Karpas-422 (cell line): ENCODE data around the gene PROX1. TPM values are rescaled to one million over a fixed set of nuclear protein-coding genes. Genes with fewer than 3 reads are reported as not detected.

Experiments
- DNase-seq: peaks from one replicate; pipeline ENCODE4 v3.0.0-alpha.2; 2015
- H2AFZ ChIP-seq: fragments of 200-600 bp; sonication (generic); 2 replicates; pipeline ENCODE4 v1.6.1; 2014; ENCODE audit warnings: antibody characterized with exemption, low read length, mixed read lengths
- H3K27ac ChIP-seq: fragments of 200-600 bp; sonication (generic); 2 replicates; pipeline ENCODE4 v1.5.1; 2014; ENCODE audit warnings: mild to moderate bottlenecking, low read length, moderate library complexity
- H3K27me3 ChIP-seq: fragments of 200-600 bp; sonication (generic); 2 replicates; pipeline ENCODE4 v1.6.1; 2014; ENCODE audit warnings: low read length, mixed read lengths
- H3K36me3 ChIP-seq: fragments of 200-600 bp; sonication (generic); 2 replicates; pipeline ENCODE4 v1.6.1; 2014; ENCODE audit warnings: low read length, mixed read lengths; ENCODE audit not compliant: insufficient read depth
- H3K4me1 ChIP-seq: fragments of 200-600 bp; sonication (generic); 2 replicates; pipeline ENCODE4 v1.6.1; 2014; ENCODE audit warnings: mild to moderate bottlenecking, low read length, mixed read lengths
- H3K4me2 ChIP-seq: fragments of 200-600 bp; sonication (generic); 2 replicates; pipeline ENCODE4 v1.6.1; 2014; ENCODE audit warnings: low read length, low read depth, mild to moderate bottlenecking; ENCODE audit not compliant: poor library complexity, severe bottlenecking
- H3K4me3 ChIP-seq: fragments of 200-600 bp; sonication (generic); 2 replicates; pipeline ENCODE4 v1.5.1; 2014; ENCODE audit warnings: mild to moderate bottlenecking, antibody characterized with exemption, low read length, mixed read lengths
- H3K79me2 ChIP-seq: fragments of 200-600 bp; sonication (generic); 2 replicates; pipeline ENCODE4 v1.6.1; 2014; ENCODE audit warnings: mild to moderate bottlenecking, low read length, mixed read lengths
- H3K9ac ChIP-seq: fragments of 200-600 bp; sonication (generic); 2 replicates; pipeline ENCODE4 v1.6.0; 2014; ENCODE audit warnings: low read length
- H3K9me2 ChIP-seq: fragments of 200-600 bp; sonication (generic), shearing (Covaris generic); replicated peaks from 2 replicates; pipeline ENCODE4 v1.6.0; 2014; ENCODE audit warnings: mild to moderate bottlenecking, low read length, moderate library complexity; ENCODE audit not compliant: insufficient read depth
- H3K9me3 ChIP-seq: fragments of 300-700, 200-600 bp; sonication (generic); 2 replicates; pipeline ENCODE4 v1.6.1; 2014; ENCODE audit warnings: low read length, mixed read lengths
- H4K20me1 ChIP-seq: fragments of 200-600 bp; sonication (generic); 2 replicates; pipeline ENCODE4 v1.6.1; 2014; ENCODE audit warnings: mild to moderate bottlenecking, antibody characterized with exemption, low read length, low read depth; ENCODE audit not compliant: insufficient read depth
- total RNA-seq: library from RNA; depleted of rRNA; stranded (reverse); fragments of >200 nt; shearing (Covaris generic); gene quantifications from 2 replicates; pipeline ENCODE4 v1.2.3, GENCODE V29; 2014; ENCODE audit warnings: low replicate concordance

Gene PROX1
- total RNA-seq, 1 experiment from 2014 or later = 0.41 TPM

- Histone ChIP-seq H3K9me2 (no peaks in the 10 kb centered on the region), H3K4me2 (no peak overlapping the region), H3K9ac (no peak overlapping the region), H3K4me1 (no peaks in the 10 kb centered on the region), H4K20me1 (no peaks in the 10 kb centered on the region), H3K79me2 (no peaks in the 10 kb centered on the region), H3K9me3 (no peaks in the 10 kb centered on the region), H2AFZ (no peak overlapping the region), H3K27me3 (no peaks in the 10 kb centered on the region), H3K4me3 (no peak overlapping the region), H3K27ac (no peak overlapping the region), H3K36me3 (no peaks in the 10 kb centered on the region)
- DNase-seq = no peak
These were observed 21.1 kb downstream of the PROX1 start for GRCh38 chr1:214008791-214009422.

DNA sequence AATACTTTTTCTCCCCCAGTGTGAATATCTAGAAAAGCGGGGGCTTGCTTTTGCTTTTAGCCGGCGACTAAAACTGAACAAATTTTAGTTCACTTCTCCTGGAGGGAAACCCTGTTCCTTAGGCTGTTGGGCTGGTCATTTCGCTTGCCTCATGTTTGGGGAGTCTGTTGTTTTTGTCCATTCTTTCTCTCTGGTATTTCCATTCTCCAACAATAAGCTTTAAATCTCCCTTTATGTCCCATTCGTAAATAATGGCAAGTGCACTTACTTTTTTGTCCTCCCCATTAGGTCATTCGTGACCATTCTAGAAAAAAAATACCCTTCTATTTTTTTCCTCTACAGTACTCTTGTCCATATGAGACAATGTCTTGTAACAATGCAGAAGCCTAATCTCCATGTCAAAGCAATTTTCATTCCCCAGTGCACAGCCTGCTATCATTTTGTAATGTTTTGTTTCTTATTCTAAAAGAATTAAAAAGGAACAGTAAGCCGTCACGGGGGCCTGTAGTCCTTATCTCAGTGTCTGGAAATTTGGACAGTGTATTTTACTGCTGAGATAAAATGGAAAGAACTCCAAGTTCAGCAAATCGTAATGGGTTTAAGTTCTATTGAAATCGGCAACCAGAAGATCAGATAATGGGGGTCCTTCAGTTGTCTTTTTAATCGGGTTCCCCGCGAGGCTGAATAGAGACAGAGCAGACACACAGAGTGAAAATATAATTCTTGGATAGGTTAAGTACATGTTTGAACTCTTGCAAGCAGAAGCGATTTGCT is 21.8 kb downstream of the PROX1 start:
- no peaks in the 10 kb centered on the region for H3K4me1 ChIP-seq

GRCh38 chr1:214010197-214010573 is 22.4 kb downstream of the PROX1 start:
- H3K4me1 ChIP-seq = no peaks in the 10 kb centered on the region
- DNase-seq = no peak

More for the DNA sequence above, 21.8 kb downstream of the PROX1 start:
- H4K20me1 ChIP-seq = no peaks in the 10 kb centered on the region
- no peak for DNase-seq
- no peak overlapping the region for H3K27ac ChIP-seq
- no peaks in the 10 kb centered on the region for H3K9me2 ChIP-seq
- H3K9ac ChIP-seq = no peak overlapping the region
- no peaks in the 10 kb centered on the region for H3K27me3 ChIP-seq
- H3K79me2 ChIP-seq = no peaks in the 10 kb centered on the region
- no peak overlapping the region for H3K4me2 ChIP-seq
- H3K4me3 ChIP-seq = no peak overlapping the region
- no peaks in the 10 kb centered on the region for H3K9me3 ChIP-seq
- no peaks in the 10 kb centered on the region for H3K36me3 ChIP-seq
- H2AFZ ChIP-seq = no peak overlapping the region

DNA sequence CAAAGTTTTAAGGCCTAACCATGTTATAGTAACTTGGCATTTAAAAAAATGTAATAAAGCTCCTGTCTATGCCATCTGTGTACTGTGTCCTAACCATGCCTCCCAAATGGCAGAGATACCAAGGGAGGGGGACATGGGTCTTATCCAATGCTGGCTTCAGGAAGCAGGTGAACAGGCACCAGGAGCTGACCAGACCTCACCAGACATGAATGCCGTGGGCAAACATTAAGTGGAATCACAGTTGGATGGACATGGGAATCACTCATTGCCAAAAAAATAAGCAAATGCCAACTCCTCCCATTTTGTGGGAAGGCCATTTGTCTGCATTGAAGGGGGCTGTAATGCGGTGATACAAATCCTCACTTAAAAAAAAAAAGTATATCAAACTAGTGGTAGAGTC is 22.9 kb downstream of the PROX1 start:
- DNase-seq = no peak
- Histone ChIP-seq H3K27me3 (no peaks in the 10 kb centered on the region), H3K9ac (no peak overlapping the region), H3K4me3 (no peak overlapping the region), H3K9me3 (no peaks in the 10 kb centered on the region), H3K36me3 (no peaks in the 10 kb centered on the region), H3K4me2 (no peak overlapping the region), H2AFZ (no peak overlapping the region), H4K20me1 (no peaks in the 10 kb centered on the region), H3K9me2 (no peaks in the 10 kb centered on the region), H3K4me1 (no peaks in the 10 kb centered on the region), H3K79me2 (no peaks in the 10 kb centered on the region), H3K27ac (no peak overlapping the region)

More at GRCh38 chr1:214010197-214010573, 22.4 kb downstream of the PROX1 start:
- Histone ChIP-seq H3K9ac (no peak overlapping the region), H3K9me3 (no peaks in the 10 kb centered on the region), H3K79me2 (no peaks in the 10 kb centered on the region), H3K27ac (no peak overlapping the region), H4K20me1 (no peaks in the 10 kb centered on the region), H3K4me2 (no peak overlapping the region), H3K9me2 (no peaks in the 10 kb centered on the region), H2AFZ (no peak overlapping the region), H3K36me3 (no peaks in the 10 kb centered on the region), H3K4me3 (no peak overlapping the region), H3K27me3 (no peaks in the 10 kb centered on the region)

DNA sequence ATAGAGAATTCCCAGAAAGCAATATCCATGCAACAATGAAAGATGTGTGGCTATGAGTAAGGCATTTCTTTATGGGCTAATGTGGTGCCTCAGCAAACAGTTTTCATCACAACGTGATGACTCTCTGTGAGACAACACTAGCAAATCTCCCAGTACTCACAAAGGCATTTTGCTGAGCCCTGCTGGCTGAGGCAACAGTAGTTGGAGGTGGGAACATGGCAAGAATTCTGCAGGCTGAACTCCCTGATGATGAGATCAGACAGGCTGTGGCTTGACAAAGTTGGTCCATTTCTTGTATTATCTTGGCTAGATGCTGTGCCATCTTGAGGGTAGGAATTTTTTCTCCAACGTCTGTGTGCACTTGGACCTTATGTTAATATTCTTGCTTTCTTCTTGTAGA is 24.6 kb downstream of the PROX1 start:
- DNase-seq = no peak
- no peak overlapping the region for H3K4me3 ChIP-seq

GRCh38 chr1:214013614-214014377 is 26.0 kb downstream of the PROX1 start:
- Histone ChIP-seq H3K27me3 (no peaks in the 10 kb centered on the region), H2AFZ (no peak overlapping the region), H3K4me2 (no peak overlapping the region), H3K36me3 (no peaks in the 10 kb centered on the region), H3K27ac (no peak overlapping the region), H4K20me1 (no peaks in the 10 kb centered on the region), H3K9me3 (no peaks in the 10 kb centered on the region), H3K4me3 (no peak overlapping the region), H3K79me2 (no peaks in the 10 kb centered on the region), H3K9ac (no peak overlapping the region), H3K4me1 (no peaks in the 10 kb centered on the region), H3K9me2 (no peaks in the 10 kb centered on the region)
- no peak for DNase-seq

More for the DNA sequence above, 24.6 kb downstream of the PROX1 start:
- Histone ChIP-seq H3K4me2 (no peak overlapping the region), H4K20me1 (no peaks in the 10 kb centered on the region), H3K27ac (no peak overlapping the region), H2AFZ (no peak overlapping the region), H3K9me2 (no peaks in the 10 kb centered on the region), H3K36me3 (no peaks in the 10 kb centered on the region), H3K9me3 (no peaks in the 10 kb centered on the region), H3K27me3 (no peaks in the 10 kb centered on the region), H3K9ac (no peak overlapping the region), H3K79me2 (no peaks in the 10 kb centered on the region), H3K4me1 (no peaks in the 10 kb centered on the region)

DNA sequence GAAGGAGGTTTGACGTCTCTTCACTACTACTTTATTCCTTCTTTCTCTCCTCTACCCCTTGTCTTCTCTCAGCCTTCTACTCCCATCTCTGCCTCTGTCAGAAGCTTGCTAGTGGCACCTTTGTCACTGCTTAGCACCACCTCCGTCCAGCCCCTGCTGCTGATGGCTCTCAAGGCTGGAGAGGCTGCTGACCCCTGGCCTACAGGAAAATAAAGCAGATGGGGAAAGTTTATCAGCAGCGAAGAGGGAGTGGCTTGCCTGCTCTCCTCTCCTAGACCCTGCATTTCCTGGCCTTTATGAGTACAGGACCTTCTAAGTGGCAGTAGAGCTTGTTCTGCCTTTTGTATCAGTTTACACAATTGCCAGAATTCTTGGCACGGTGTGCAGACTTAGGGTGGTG is 27.0 kb downstream of the PROX1 start:
- H3K27me3 ChIP-seq = no peaks in the 10 kb centered on the region
- H3K36me3 ChIP-seq = no peaks in the 10 kb centered on the region
- H3K79me2 ChIP-seq = no peaks in the 10 kb centered on the region
- H3K4me3 ChIP-seq = no peak overlapping the region
- no peaks in the 10 kb centered on the region for H3K9me3 ChIP-seq
- H2AFZ ChIP-seq = no peak overlapping the region
- H3K4me2 ChIP-seq = no peak overlapping the region
- no peak overlapping the region for H3K9ac ChIP-seq
- no peak for DNase-seq
- H3K9me2 ChIP-seq = no peaks in the 10 kb centered on the region
- no peaks in the 10 kb centered on the region for H3K4me1 ChIP-seq
- no peaks in the 10 kb centered on the region for H4K20me1 ChIP-seq
- H3K27ac ChIP-seq = no peak overlapping the region
